ENCODE measurements around the gene EPHA3. TPM values are rescaled to one million over a fixed set of nuclear protein-coding genes. Genes with fewer than 3 reads are reported as not detected.

EPHA3 gene
- total and polyA plus RNA-seq, 10 of the 15 experiments (the other 5 are each of a cell fraction or from before 2014, with no cell fraction given) = 0.03 to 39.0 (median 0.07) TPM; not detected in 4

DNA sequence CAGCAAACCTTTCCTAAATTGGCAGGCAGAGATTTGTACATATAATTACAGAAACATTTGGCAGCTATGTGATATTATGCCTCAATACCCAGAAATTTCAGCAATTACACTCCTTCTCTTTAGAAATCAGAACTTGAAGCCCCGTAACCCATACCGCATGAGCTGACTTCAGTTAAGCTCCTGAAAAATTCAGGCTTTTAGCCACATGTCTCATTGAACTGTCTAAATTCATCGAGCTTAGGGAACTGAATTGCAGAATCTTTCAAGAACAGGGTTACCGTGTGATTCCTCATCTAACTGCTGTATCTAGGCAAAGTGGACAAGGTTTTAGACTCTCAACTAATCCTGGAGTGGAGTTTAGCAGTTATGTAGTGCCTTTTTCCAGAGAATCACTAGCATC, 333.0 kb downstream of the EPHA3 start:
- Histone ChIP-seq H3K36me3 (ENCODE audit: control insufficient read depth in 2 of 2, insufficient read depth in 2 of 2, low read length in 1 of 2) (no peaks in the 10 kb centered on the region), H2AFZ (ENCODE audit: control insufficient read depth, low read depth, low read length) (no peak overlapping the region), H3K4me2 (ENCODE audit: control insufficient read depth, insufficient read depth) (no peak overlapping the region), H3K4me3 (no peak overlapping the region), H3K27me3 (replicated peaks in 1 of 2; ENCODE audit: control insufficient read depth in 2 of 2, insufficient read depth in 2 of 2, low read length in 1 of 2) (no peaks in the 10 kb centered on the region), H3K27ac (ENCODE audit: control insufficient read depth, insufficient read depth) (no peak overlapping the region), H3K9me3 (replicated peaks; ENCODE audit: control insufficient read depth, insufficient read depth, low read length) (no peaks in the 10 kb centered on the region), H3K79me2 (ENCODE audit: control insufficient read depth, insufficient read depth, low read length) (no peaks in the 10 kb centered on the region), H3K9ac (ENCODE audit: control insufficient read depth, insufficient read depth, low read length) (no peak overlapping the region), H3K4me1 (ENCODE audit: control insufficient read depth, insufficient read depth, low read length) (no peaks in the 10 kb centered on the region), H4K20me1 (ENCODE audit: control insufficient read depth, insufficient read depth) (no peaks in the 10 kb centered on the region)
- ChIA-PET RAD21 (ENCODE audit: unreplicated experiment) (no interaction called here), POLR2A (interaction anchor here (0.9 kb wide), 1 partner anchor 34 kb away, joined by 3 read pairs; no protein-coding TSS in a partner anchor), SMC1A (ENCODE audit: uncharacterized antibody, unreplicated experiment) (interaction anchor here (1.0 to 1.8 kb wide), 7 partner anchors 9 to 340 kb away, joined by 3 to 5 read pairs (median 3); no protein-coding TSS in a partner anchor), CTCF (interaction anchor here (1.7 kb wide), 1 partner anchor 652 kb away, joined by 5 read pairs; no protein-coding TSS in a partner anchor)
- no TSS peak for BruUV-seq (replicated peaks)
- no peak for FAIRE-seq
- no peak for ATAC-seq
- no peak for DNase-seq (ENCODE audit: low read depth, low spot score)
- TF ChIP-seq STAT3 (IDR thresholded peaks at IDR 0.05; ENCODE audit: low read depth, low read length) (no peak), NBN (IDR thresholded peaks at IDR 0.05) (no peak), FOXK2 (IDR thresholded peaks at IDR 0.05) (no peak), SMAD1 (IDR thresholded peaks at IDR 0.05; ENCODE audit: low read depth, partially characterized antibody) (no peak), BMI1 (IDR thresholded peaks at IDR 0.05; ENCODE audit: borderline replicate concordance) (no peak), NRF1 (conservative IDR thresholded peaks at IDR 0.05; ENCODE audit: low read depth, low read length) (no peak), SUZ12 (IDR thresholded peaks at IDR 0.05; ENCODE audit: unreplicated experiment) (no peak), YBX1 (IDR thresholded peaks at IDR 0.05) (no peak), HDAC2 (IDR thresholded peaks at IDR 0.05) (no peak), ZNF622 (IDR thresholded peaks at IDR 0.05) (no peak), SMAD5 (IDR thresholded peaks at IDR 0.05; ENCODE audit: low read depth) (no peak)
- TF ChIP-seq, protein P1, sequence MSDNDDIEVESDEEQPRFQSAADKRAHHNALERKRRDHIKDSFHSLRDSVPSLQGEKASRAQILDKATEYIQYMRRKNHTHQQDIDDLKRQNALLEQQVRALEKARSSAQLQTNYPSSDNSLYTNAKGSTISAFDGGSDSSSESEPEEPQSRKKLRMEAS (IDR thresholded peaks at IDR 0.05; ENCODE audit: low read depth, low read length) = no peak
- TF ChIP-seq, protein P2, sequence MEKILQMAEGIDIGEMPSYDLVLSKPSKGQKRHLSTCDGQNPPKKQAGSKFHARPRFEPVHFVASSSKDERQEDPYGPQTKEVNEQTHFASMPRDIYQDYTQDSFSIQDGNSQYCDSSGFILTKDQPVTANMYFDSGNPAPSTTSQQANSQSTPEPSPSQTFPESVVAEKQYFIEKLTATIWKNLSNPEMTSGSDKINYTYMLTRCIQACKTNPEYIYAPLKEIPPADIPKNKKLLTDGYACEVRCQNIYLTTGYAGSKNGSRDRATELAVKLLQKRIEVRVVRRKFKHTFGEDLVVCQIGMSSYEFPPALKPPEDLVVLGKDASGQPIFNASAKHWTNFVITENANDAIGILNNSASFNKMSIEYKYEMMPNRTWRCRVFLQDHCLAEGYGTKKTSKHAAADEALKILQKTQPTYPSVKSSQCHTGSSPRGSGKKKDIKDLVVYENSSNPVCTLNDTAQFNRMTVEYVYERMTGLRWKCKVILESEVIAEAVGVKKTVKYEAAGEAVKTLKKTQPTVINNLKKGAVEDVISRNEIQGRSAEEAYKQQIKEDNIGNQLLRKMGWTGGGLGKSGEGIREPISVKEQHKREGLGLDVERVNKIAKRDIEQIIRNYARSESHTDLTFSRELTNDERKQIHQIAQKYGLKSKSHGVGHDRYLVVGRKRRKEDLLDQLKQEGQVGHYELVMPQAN (conservative IDR thresholded peaks at IDR 0.05) = no peak
- TF ChIP-seq, protein P3, sequence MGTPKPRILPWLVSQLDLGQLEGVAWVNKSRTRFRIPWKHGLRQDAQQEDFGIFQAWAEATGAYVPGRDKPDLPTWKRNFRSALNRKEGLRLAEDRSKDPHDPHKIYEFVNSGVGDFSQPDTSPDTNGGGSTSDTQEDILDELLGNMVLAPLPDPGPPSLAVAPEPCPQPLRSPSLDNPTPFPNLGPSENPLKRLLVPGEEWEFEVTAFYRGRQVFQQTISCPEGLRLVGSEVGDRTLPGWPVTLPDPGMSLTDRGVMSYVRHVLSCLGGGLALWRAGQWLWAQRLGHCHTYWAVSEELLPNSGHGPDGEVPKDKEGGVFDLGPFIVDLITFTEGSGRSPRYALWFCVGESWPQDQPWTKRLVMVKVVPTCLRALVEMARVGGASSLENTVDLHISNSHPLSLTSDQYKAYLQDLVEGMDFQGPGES (IDR thresholded peaks at IDR 0.05) = no peak
- TF ChIP-seq, protein P4, sequence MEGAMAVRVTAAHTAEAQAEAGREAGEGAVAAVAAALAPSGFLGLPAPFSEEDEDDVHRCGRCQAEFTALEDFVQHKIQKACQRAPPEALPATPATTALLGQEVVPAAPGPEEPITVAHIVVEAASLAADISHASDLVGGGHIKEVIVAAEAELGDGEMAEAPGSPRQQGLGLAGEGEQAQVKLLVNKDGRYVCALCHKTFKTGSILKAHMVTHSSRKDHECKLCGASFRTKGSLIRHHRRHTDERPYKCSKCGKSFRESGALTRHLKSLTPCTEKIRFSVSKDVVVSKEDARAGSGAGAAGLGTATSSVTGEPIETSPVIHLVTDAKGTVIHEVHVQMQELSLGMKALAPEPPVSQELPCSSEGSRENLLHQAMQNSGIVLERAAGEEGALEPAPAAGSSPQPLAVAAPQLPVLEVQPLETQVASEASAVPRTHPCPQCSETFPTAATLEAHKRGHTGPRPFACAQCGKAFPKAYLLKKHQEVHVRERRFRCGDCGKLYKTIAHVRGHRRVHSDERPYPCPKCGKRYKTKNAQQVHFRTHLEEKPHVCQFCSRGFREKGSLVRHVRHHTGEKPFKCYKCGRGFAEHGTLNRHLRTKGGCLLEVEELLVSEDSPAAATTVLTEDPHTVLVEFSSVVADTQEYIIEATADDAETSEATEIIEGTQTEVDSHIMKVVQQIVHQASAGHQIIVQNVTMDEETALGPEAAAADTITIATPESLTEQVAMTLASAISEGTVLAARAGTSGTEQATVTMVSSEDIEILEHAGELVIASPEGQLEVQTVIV (IDR thresholded peaks at IDR 0.05; ENCODE audit: borderline replicate concordance, partially characterized antibody) = no peak
- TF ChIP-seq, protein P5, sequence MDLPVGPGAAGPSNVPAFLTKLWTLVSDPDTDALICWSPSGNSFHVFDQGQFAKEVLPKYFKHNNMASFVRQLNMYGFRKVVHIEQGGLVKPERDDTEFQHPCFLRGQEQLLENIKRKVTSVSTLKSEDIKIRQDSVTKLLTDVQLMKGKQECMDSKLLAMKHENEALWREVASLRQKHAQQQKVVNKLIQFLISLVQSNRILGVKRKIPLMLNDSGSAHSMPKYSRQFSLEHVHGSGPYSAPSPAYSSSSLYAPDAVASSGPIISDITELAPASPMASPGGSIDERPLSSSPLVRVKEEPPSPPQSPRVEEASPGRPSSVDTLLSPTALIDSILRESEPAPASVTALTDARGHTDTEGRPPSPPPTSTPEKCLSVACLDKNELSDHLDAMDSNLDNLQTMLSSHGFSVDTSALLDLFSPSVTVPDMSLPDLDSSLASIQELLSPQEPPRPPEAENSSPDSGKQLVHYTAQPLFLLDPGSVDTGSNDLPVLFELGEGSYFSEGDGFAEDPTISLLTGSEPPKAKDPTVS (IDR thresholded peaks at IDR 0.05; ENCODE audit: low read depth, low read length) = no peak
- TF ChIP-seq, protein P6, sequence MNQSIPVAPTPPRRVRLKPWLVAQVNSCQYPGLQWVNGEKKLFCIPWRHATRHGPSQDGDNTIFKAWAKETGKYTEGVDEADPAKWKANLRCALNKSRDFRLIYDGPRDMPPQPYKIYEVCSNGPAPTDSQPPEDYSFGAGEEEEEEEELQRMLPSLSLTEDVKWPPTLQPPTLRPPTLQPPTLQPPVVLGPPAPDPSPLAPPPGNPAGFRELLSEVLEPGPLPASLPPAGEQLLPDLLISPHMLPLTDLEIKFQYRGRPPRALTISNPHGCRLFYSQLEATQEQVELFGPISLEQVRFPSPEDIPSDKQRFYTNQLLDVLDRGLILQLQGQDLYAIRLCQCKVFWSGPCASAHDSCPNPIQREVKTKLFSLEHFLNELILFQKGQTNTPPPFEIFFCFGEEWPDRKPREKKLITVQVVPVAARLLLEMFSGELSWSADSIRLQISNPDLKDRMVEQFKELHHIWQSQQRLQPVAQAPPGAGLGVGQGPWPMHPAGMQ (IDR thresholded peaks at IDR 0.05; ENCODE audit: borderline replicate concordance) = no peak
- 36% methylated on average over 4 of the region's 4 CpGs for WGBS (ENCODE audit: insufficient coverage, insufficient replicate concordance, low lambda C conversion rate, missing lambda C conversion rate)
- in situ Hi-C loops (cut with MboI) (no loop called here), intact Hi-C loops (cut with micrococcal nuclease; ENCODE audit: unreplicated experiment) (no loop called here)

All from GM12878 (cell line).